Suprapubic skin (tissue), 4 donors: ENCODE results near the gene GRID1.

ENCODE experiments used
- POLR2A ChIP-seq, 2 donors: fragments of 450-650 bp; IDR thresholded peaks; one replicate each; pipeline ENCODE4 v1.6.1; 2017; ENCODE audit warnings: antibody characterized with exemption in 2 of 2, mild to moderate bottlenecking in 2 of 2, moderate library complexity in 2 of 2
- POLR2AphosphoS5 ChIP-seq, 3 donors: sonication (generic); formaldehyde crosslinking; IDR thresholded peaks; one replicate each; pipeline ENCODE4 v1.6.1; 2017; ENCODE audit warnings: antibody characterized with exemption in 3 of 3
- TF ChIP-seq, protein P1 (sequence below), 2 donors: fragments of 200-600 bp in 1 of 2; fragments of 450-650 bp in 1 of 2; sonication (generic) in 1 of 2; IDR thresholded peaks; one replicate each; pipeline ENCODE4 v1.5.1; 2016 to 2019; ENCODE audit warnings: antibody characterized with exemption in 2 of 2, mild to moderate bottlenecking in 1 of 2, moderate library complexity in 1 of 2

DNA sequence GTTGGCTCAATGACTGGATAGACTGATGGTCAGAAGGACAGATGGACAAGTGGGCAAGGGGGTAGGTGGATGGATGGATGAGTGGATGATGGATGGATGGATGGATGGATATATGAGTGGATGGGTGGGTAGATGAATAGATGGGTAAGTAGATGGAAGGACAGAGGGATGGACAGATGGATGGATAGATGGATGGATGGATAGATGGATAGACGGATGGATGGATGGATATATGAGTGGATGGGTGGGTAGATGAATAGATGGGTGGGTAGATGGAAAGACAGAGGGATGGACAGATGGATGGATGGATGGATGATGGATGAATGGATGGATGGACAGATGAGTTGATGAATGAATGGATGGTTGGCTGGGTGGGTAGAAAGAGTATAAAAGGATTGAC, 119.5 kb downstream of the GRID1 start:
- no peak for TF ChIP-seq POLR2A (IDR thresholded peaks at IDR 0.05)
- TF ChIP-seq, protein P1, sequence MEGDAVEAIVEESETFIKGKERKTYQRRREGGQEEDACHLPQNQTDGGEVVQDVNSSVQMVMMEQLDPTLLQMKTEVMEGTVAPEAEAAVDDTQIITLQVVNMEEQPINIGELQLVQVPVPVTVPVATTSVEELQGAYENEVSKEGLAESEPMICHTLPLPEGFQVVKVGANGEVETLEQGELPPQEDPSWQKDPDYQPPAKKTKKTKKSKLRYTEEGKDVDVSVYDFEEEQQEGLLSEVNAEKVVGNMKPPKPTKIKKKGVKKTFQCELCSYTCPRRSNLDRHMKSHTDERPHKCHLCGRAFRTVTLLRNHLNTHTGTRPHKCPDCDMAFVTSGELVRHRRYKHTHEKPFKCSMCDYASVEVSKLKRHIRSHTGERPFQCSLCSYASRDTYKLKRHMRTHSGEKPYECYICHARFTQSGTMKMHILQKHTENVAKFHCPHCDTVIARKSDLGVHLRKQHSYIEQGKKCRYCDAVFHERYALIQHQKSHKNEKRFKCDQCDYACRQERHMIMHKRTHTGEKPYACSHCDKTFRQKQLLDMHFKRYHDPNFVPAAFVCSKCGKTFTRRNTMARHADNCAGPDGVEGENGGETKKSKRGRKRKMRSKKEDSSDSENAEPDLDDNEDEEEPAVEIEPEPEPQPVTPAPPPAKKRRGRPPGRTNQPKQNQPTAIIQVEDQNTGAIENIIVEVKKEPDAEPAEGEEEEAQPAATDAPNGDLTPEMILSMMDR (IDR thresholded peaks at IDR 0.05), result no peak
- TF ChIP-seq POLR2AphosphoS5 (IDR thresholded peaks at IDR 0.05), result no peak
